ENCODE data around the gene POLR2L.

DNA sequence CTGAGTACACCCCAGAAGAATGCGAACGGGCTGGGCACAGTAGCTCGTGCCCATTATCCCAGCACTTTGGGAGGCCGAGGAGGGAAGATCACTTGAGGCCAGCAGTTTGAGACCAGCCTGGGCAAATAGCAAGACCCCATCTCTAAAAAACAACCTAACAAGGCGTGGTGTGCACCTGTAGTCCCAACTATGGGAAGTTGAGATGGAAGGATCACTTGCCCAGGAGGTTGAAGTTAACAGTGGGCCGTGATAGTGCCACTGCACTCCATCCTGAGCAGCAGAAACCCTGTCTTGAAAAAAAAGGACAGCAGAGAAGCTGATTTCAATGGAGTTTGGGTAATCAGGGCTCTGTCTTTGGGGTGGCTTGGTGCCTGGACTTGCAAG, 29.3 kb downstream of the POLR2L start:
- TF ChIP-seq, protein P1, sequence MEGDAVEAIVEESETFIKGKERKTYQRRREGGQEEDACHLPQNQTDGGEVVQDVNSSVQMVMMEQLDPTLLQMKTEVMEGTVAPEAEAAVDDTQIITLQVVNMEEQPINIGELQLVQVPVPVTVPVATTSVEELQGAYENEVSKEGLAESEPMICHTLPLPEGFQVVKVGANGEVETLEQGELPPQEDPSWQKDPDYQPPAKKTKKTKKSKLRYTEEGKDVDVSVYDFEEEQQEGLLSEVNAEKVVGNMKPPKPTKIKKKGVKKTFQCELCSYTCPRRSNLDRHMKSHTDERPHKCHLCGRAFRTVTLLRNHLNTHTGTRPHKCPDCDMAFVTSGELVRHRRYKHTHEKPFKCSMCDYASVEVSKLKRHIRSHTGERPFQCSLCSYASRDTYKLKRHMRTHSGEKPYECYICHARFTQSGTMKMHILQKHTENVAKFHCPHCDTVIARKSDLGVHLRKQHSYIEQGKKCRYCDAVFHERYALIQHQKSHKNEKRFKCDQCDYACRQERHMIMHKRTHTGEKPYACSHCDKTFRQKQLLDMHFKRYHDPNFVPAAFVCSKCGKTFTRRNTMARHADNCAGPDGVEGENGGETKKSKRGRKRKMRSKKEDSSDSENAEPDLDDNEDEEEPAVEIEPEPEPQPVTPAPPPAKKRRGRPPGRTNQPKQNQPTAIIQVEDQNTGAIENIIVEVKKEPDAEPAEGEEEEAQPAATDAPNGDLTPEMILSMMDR (IDR thresholded peaks at IDR 0.05): no peak
- TF ChIP-seq POLR2A (IDR thresholded peaks at IDR 0.05): no peak

Measured in ovary (tissue), 3 donors.